Kidney epithelial cell (primary cell): ENCODE measurements around the gene ANKRD13D. TPM values are rescaled to one million over a fixed set of nuclear protein-coding genes. Genes with fewer than 3 reads are reported as not detected.

ENCODE experiments used
- DNase-seq: peaks from one replicate; pipeline ENCODE4 v3.0.0-alpha.2; 2010; ENCODE audit warnings: low read depth
- H3K27me3 ChIP-seq: 2 replicates; pipeline ENCODE4 v1.6.0; 2011; ENCODE audit warnings: low read length; ENCODE audit not compliant: control insufficient read depth, insufficient read depth
- H3K36me3 ChIP-seq: 2 replicates; pipeline ENCODE4 v1.5.1; 2011; ENCODE audit warnings: low read length; ENCODE audit not compliant: control insufficient read depth, insufficient read depth
- H3K4me3 ChIP-seq: 2 replicates; pipeline ENCODE4 v1.5.1; 2011; ENCODE audit warnings: low read depth, mild to moderate bottlenecking, control low read depth, low read length
- CTCF ChIP-seq: IDR thresholded peaks from 2 replicates; pipeline ENCODE4 v1.5.1; 2011; ENCODE audit warnings: mild to moderate bottlenecking, moderate library complexity, low read length, control low read depth, inconsistent platforms; ENCODE audit not compliant: insufficient read depth, poor library complexity, severe bottlenecking
- total RNA-seq: library from RNA; depleted of rRNA; stranded (reverse); fragments of >200 nt; gene quantifications from 2 replicates; pipeline ENCODE4 v1.2.3, GENCODE V29; 2015

ANKRD13D gene
- total RNA-seq, 1 donor from 2014 or later: 48.5 TPM

- Histone ChIP-seq H3K36me3 (peaks cover 2% of the 10 kb centered on the region), H3K27me3 (no peaks in the 10 kb centered on the region), H3K4me3 (no peak overlapping the region)
- DNase-seq: no peak
- TF ChIP-seq CTCF: no peak
Observed at GRCh38 chr11:67291481-67292381, 2.6 kb downstream of the ANKRD13D start.

- DNase-seq: no peak
- H3K36me3 ChIP-seq: peaks cover 2% of the 10 kb centered on the region
- no peaks in the 10 kb centered on the region for H3K27me3 ChIP-seq
- TF ChIP-seq CTCF: no peak
- H3K4me3 ChIP-seq: no peak overlapping the region
Observed at GRCh38 chr11:67292671-67293070, 3.6 kb downstream of the ANKRD13D start.

GRCh38 chr11:67293090-67293489, 4.0 kb downstream of the ANKRD13D start:
- H3K4me3 ChIP-seq: no peak overlapping the region
- TF ChIP-seq CTCF: no peak
- peaks cover 2% of the 10 kb centered on the region for H3K36me3 ChIP-seq
- no peak for DNase-seq
- H3K27me3 ChIP-seq: no peaks in the 10 kb centered on the region

- DNase-seq: no peak
- TF ChIP-seq CTCF: no peak
Observed at GRCh38 chr11:67295846-67296245, 6.7 kb downstream of the ANKRD13D start.

GRCh38 chr11:67298786-67299185, 9.7 kb downstream of the ANKRD13D start:
- no peak for TF ChIP-seq CTCF
- H3K36me3 ChIP-seq: peaks cover 3% of the 10 kb centered on the region
- DNase-seq: no peak
- H3K4me3 ChIP-seq: no peak overlapping the region
- no peaks in the 10 kb centered on the region for H3K27me3 ChIP-seq

More at GRCh38 chr11:67295846-67296245, 6.7 kb downstream of the ANKRD13D start:
- Histone ChIP-seq H3K27me3 (no peaks in the 10 kb centered on the region), H3K4me3 (no peak overlapping the region), H3K36me3 (peaks cover 3% of the 10 kb centered on the region)
